Neural progenitor cell (in vitro differentiated cells): Measurements from ENCODE around the gene CABLES1.

ENCODE experiments used
- EZH2 ChIP-seq: fragments of 200-600 bp; sonication (generic); IDR thresholded peaks from 2 replicates; pipeline ENCODE4 v1.6.1; 2017; ENCODE audit warnings: antibody characterized with exemption, mild to moderate bottlenecking, moderate library complexity
- TF ChIP-seq, protein P1 (sequence below): fragments of 200-600 bp; sonication (generic); IDR thresholded peaks from 2 replicates; pipeline ENCODE4 v1.5.1; 2017; ENCODE audit warnings: antibody characterized with exemption, mild to moderate bottlenecking

DNA sequence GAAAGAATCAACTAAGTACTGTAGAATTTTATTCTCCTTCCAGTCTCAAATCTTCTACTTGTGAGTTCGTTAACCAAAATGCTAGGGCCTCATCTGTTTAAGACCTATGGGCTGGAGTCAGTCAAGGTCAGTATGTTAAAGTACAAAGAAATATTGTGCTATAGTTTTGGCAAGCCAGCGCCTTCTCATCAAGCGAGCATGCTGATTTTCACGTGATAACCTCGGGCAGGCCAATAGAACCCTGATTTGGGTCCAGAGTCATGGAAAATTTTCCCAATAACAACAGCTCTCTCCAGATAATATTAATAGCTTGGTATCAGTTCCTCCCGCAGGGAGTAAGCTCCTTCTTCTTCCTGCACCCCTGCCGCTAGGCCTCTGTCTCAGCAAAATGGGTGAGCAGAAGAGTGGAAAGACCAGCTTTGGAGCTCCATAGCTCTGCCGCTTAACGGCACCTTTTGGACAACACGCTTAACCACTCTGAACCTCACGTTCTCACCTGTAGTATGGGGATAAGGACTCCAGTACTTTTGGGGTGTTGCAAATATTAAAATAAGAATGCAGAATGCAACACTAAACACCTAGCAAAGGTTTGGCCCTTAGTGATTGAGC lies 11.7 kb downstream of the CABLES1 start:
- TF ChIP-seq, protein P1, sequence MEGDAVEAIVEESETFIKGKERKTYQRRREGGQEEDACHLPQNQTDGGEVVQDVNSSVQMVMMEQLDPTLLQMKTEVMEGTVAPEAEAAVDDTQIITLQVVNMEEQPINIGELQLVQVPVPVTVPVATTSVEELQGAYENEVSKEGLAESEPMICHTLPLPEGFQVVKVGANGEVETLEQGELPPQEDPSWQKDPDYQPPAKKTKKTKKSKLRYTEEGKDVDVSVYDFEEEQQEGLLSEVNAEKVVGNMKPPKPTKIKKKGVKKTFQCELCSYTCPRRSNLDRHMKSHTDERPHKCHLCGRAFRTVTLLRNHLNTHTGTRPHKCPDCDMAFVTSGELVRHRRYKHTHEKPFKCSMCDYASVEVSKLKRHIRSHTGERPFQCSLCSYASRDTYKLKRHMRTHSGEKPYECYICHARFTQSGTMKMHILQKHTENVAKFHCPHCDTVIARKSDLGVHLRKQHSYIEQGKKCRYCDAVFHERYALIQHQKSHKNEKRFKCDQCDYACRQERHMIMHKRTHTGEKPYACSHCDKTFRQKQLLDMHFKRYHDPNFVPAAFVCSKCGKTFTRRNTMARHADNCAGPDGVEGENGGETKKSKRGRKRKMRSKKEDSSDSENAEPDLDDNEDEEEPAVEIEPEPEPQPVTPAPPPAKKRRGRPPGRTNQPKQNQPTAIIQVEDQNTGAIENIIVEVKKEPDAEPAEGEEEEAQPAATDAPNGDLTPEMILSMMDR, result no peak
- TF ChIP-seq EZH2, result no peak
